SK-N-SH treated with all-trans-retinoic acid at 6 μM for 48 hours (cell line): ENCODE data around the gene CORO1C.

Source experiments
- ATAC-seq: fragments of 200-7000 bp; cut with Tn5 transposase; 3 replicates; pipeline ENCODE4 v1.9.1; 2020; ENCODE audit warnings: mild to moderate bottlenecking, moderate library complexity
- ARNTL ChIP-seq: fragments of 450-650 bp; formaldehyde crosslinking; IDR thresholded peaks from 2 replicates; pipeline ENCODE4 v1.5.0; 2020; ENCODE audit warnings: low read depth, mild to moderate bottlenecking, moderate library complexity, borderline replicate concordance
- BACH2 ChIP-seq: fragments of 250-450 bp; sonication (Bioruptor Pico); IDR thresholded peaks from 2 replicates; pipeline ENCODE4 v1.9.0; 2021; ENCODE audit warnings: mild to moderate bottlenecking, borderline replicate concordance
- CREB5 ChIP-seq: fragments of 250-450 bp; sonication (Bioruptor Pico); IDR thresholded peaks from 2 replicates; pipeline ENCODE4 v1.5.1; 2020; ENCODE audit warnings: low read depth, mild to moderate bottlenecking, moderate library complexity
- CSDC2 ChIP-seq: fragments of 250-450 bp; sonication (Bioruptor Pico); IDR thresholded peaks from 2 replicates; pipeline ENCODE4 v1.5.0; 2020; ENCODE audit warnings: mild to moderate bottlenecking, moderate library complexity
- CSRNP3 ChIP-seq: fragments of 250-450 bp; sonication (Bioruptor Pico); IDR thresholded peaks from 2 replicates; pipeline ENCODE4 v1.5.1; 2021; ENCODE audit warnings: mild to moderate bottlenecking, moderate library complexity
- ESRRG ChIP-seq: fragments of 250-450 bp; sonication (Bioruptor Pico); IDR thresholded peaks from 2 replicates; pipeline ENCODE4 v1.6.1; 2021; ENCODE audit warnings: mild to moderate bottlenecking
- GLIS3 ChIP-seq: fragments of 250-450 bp; sonication (Bioruptor Pico); IDR thresholded peaks from 2 replicates; pipeline ENCODE4 v1.5.0; 2020; ENCODE audit warnings: mild to moderate bottlenecking, moderate library complexity
- ISL1 ChIP-seq: fragments of 250-450 bp; sonication (Bioruptor Pico); IDR thresholded peaks from 2 replicates; pipeline ENCODE4 v2.1.2; 2022; ENCODE audit warnings: mild to moderate bottlenecking, moderate library complexity
- OSR1 ChIP-seq: fragments of 250-450 bp; sonication (Bioruptor Pico); IDR thresholded peaks from 2 replicates; pipeline ENCODE4 v1.8.0; 2022; ENCODE audit warnings: moderate library complexity, mild to moderate bottlenecking, inconsistent platforms
- PATZ1 ChIP-seq: fragments of 250-450 bp; sonication (Bioruptor Pico); IDR thresholded peaks from 2 replicates; pipeline ENCODE4 v1.8.0; 2020; ENCODE audit warnings: mild to moderate bottlenecking, moderate library complexity, borderline replicate concordance
- PPARA ChIP-seq: fragments of 250-450 bp; sonication (Bioruptor Pico); IDR thresholded peaks from 2 replicates; pipeline ENCODE4 v1.5.0; 2020; ENCODE audit warnings: mild to moderate bottlenecking, borderline replicate concordance
- RARB ChIP-seq: fragments of 250-450 bp; sonication (Bioruptor Pico); IDR thresholded peaks from 2 replicates; pipeline ENCODE4 v1.8.0; 2021; ENCODE audit warnings: mild to moderate bottlenecking, moderate library complexity
- SNAI2 ChIP-seq: fragments of 250-450 bp; sonication (Bioruptor Pico); IDR thresholded peaks from 2 replicates; pipeline ENCODE4 v1.5.0; 2020; ENCODE audit warnings: mild to moderate bottlenecking, moderate library complexity
- TCF4 ChIP-seq: fragments of 250-450 bp; sonication (Bioruptor Pico); IDR thresholded peaks from 2 replicates; pipeline ENCODE4 v1.8.0; 2021; ENCODE audit warnings: mild to moderate bottlenecking, moderate library complexity, borderline replicate concordance
- TOX ChIP-seq: fragments of 250-450 bp; sonication (Bioruptor Pico); IDR thresholded peaks from 2 replicates; pipeline ENCODE4 v1.8.0; 2021; ENCODE audit warnings: mild to moderate bottlenecking, moderate library complexity, borderline replicate concordance
- ZC3H10 ChIP-seq: fragments of 250-450 bp; sonication (Bioruptor Pico); IDR thresholded peaks from 2 replicates; pipeline ENCODE4 v1.5.1; 2021; ENCODE audit warnings: mild to moderate bottlenecking, moderate library complexity
- ZFP30 ChIP-seq: fragments of 450-650 bp; formaldehyde crosslinking; IDR thresholded peaks from 2 replicates; pipeline ENCODE4 v1.5.0; 2022; ENCODE audit warnings: mild to moderate bottlenecking, moderate library complexity
- ZNF565 ChIP-seq: fragments of 450-650 bp; formaldehyde crosslinking; conservative IDR thresholded peaks from 2 replicates; pipeline ENCODE4 v1.5.0; 2020; ENCODE audit warnings: low read depth, mild to moderate bottlenecking, moderate library complexity
- ZNF70 ChIP-seq: fragments of 450-650 bp; formaldehyde crosslinking; IDR thresholded peaks from 2 replicates; pipeline ENCODE4 v1.5.0; 2020; ENCODE audit warnings: mild to moderate bottlenecking, moderate library complexity
- ZNF8 ChIP-seq: fragments of 450-650 bp; formaldehyde crosslinking; IDR thresholded peaks from 2 replicates; pipeline ENCODE4 v1.5.0; 2020; ENCODE audit warnings: mild to moderate bottlenecking, moderate library complexity

The CORO1C gene

GRCh38 chr12:108649126-108649525 is 82.2 kb downstream of the CORO1C start (continued):
- no peak for TF ChIP-seq CSRNP3 (CRISPR knock-in tag)
- TF ChIP-seq ZFP30 (CRISPR knock-in tag): no peak
- no peak for TF ChIP-seq RARB (CRISPR knock-in tag)
- TF ChIP-seq ZNF70 (CRISPR knock-in tag): no peak
- TF ChIP-seq SNAI2 (CRISPR knock-in tag): no peak
- TF ChIP-seq ISL1 (CRISPR knock-in tag): no peak
- TF ChIP-seq CSDC2 (CRISPR knock-in tag): no peak
- no peak for TF ChIP-seq CREB5 (CRISPR knock-in tag)
- TF ChIP-seq ZNF565: no peak
- TF ChIP-seq PPARA (CRISPR knock-in tag): no peak
- TF ChIP-seq OSR1 (CRISPR knock-in tag): no peak
- no peak for TF ChIP-seq ESRRG (CRISPR knock-in tag)

GRCh38 chr12:108648371-108648770 is 82.9 kb downstream of the CORO1C start:
- TF ChIP-seq RARB (CRISPR knock-in tag) (no peak), ZNF8 (CRISPR knock-in tag) (no peak)
- ATAC-seq: no peak

- TF ChIP-seq TCF4 (CRISPR knock-in tag) (no peak), PATZ1 (no peak), ZNF70 (CRISPR knock-in tag) (no peak), GLIS3 (CRISPR knock-in tag) (no peak), RARB (CRISPR knock-in tag) (no peak), CSRNP3 (CRISPR knock-in tag) (no peak), PPARA (CRISPR knock-in tag) (no peak), ZNF8 (CRISPR knock-in tag) (no peak), ESRRG (CRISPR knock-in tag) (no peak), ZFP30 (CRISPR knock-in tag) (no peak), ZNF565 (no peak), ISL1 (CRISPR knock-in tag) (no peak), BACH2 (CRISPR knock-in tag) (no peak), ZC3H10 (CRISPR knock-in tag) (no peak), TOX (no peak), ARNTL (no peak)
- no peak for ATAC-seq
Measured at GRCh38 chr12:108647585-108648287, 83.6 kb downstream of the CORO1C start.

GRCh38 chr12:108646600-108647579 is 84.4 kb downstream of the CORO1C start:
- ATAC-seq: no peak
- TF ChIP-seq TOX (no peak), ESRRG (CRISPR knock-in tag) (no peak), RARB (CRISPR knock-in tag) (no peak), ZFP30 (CRISPR knock-in tag) (no peak), CSDC2 (CRISPR knock-in tag) (no peak), ISL1 (CRISPR knock-in tag) (no peak), CREB5 (CRISPR knock-in tag) (no peak)
